Purkinje cell (primary cell): ENCODE measurements around the gene SPTA1. TPM values are rescaled to one million over a fixed set of nuclear protein-coding genes. Genes with fewer than 3 reads are reported as not detected.

Source experiments
- polyA plus RNA-seq: library from polyadenylated mRNA; unstranded; fragments of >200 nt; fragmentation: Nextera tagmentation; gene quantifications from 2 replicates; pipeline ENCODE4 v1.2.1, GENCODE V29; 2014

SPTA1 gene
- polyA plus RNA-seq = not detected in 2 replicates

GRCh38 chr1:158686111-158687009, at the start of gene SPTA1:
Gene SPTA1, minus strand, starts transcription at chr1:158686715. Its CDS starts 198 bp downstream, at chr1:158686517.

GRCh38 chr1:158720620-158721019, 34.1 kb upstream of the SPTA1 start, which contains the start of gene OR6K3:
Gene OR6K3, minus strand, starts transcription at chr1:158720720. Its CDS starts 2,605 bp downstream, at chr1:158718115.

GRCh38 chr1:158700552-158700951, 14.0 kb upstream of the SPTA1 start, which contains the start of gene OR6K2:
Gene OR6K2, minus strand, starts transcription at chr1:158700652. Its CDS starts 0 bp downstream, at chr1:158700652.

GRCh38 chr1:158604968-158605367, 81.5 kb downstream of the SPTA1 start, which contains the start of gene OR10Z1:
Gene OR10Z1, plus strand, starts transcription at chr1:158605268. Its CDS starts 1,171 bp downstream, at chr1:158606439.

GRCh38 chr1:158579733-158580132, 106.8 kb downstream of the SPTA1 start, which contains the start of gene OR10X1:
Gene OR10X1, minus strand, starts transcription at chr1:158579899. Its CDS starts 0 bp downstream, at chr1:158579899.

GRCh38 chr1:158570480-158570879, 116.0 kb downstream of the SPTA1 start, which contains the start of gene OR6P1:
Gene OR6P1, minus strand, starts transcription at chr1:158570580. Its CDS starts 6,976 bp downstream, at chr1:158563604.

Other genes with a start within 250 kb of the SPTA1 start
- not detected in 2 replicates for gene OR10K1, start 224.9 kb downstream of the SPTA1 start, polyA plus RNA-seq
- not detected in 2 replicates for gene OR10R2, start 214.5 kb downstream of the SPTA1 start, polyA plus RNA-seq
- gene OR6Y1, start 132.3 kb downstream of the SPTA1 start, polyA plus RNA-seq = not detected in 2 replicates
- gene OR6P1, start 116.1 kb downstream of the SPTA1 start, polyA plus RNA-seq = not detected in 2 replicates
- not detected in 2 replicates for gene OR10X1, start 106.8 kb downstream of the SPTA1 start, polyA plus RNA-seq
- gene OR10Z1, start 81.4 kb downstream of the SPTA1 start, polyA plus RNA-seq = not detected in 2 replicates
- not detected in 2 replicates for gene OR6K2, start 13.9 kb upstream of the SPTA1 start, polyA plus RNA-seq
- not detected in 2 replicates for gene OR6K3, start 34.0 kb upstream of the SPTA1 start, polyA plus RNA-seq
- not detected in 2 replicates for gene OR6K6, start 68.0 kb upstream of the SPTA1 start, polyA plus RNA-seq
- not detected in 2 replicates for gene OR6N1, start 85.5 kb upstream of the SPTA1 start, polyA plus RNA-seq
- not detected in 2 replicates for gene OR6N2, start 94.5 kb upstream of the SPTA1 start, polyA plus RNA-seq
- gene MNDA, start 144.6 kb upstream of the SPTA1 start, polyA plus RNA-seq = 0.41 TPM in 1 of 2 replicates, not detected in the other
- not detected in 2 replicates for gene PYHIN1, start 244.8 kb upstream of the SPTA1 start, polyA plus RNA-seq